ENCODE results near the gene RBMS1.

DNA sequence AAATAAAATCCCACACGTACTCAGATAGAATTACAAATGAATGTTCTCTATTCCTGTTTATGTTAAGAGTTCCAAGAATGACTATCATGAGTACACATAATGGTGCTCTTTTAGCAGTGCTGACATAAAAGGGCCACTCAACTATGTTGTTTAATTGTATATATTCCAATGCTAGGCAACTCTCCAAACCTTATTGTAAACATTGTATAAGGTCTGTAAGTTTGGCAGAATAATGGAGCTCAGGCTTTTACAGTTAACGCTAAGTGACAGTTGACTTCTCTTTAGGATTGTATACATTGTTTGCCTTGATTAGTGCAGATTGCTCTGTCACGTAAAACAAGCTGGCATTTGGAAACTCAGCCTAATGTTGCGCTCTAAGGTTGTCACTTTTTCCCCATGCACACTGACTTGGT, 20.8 kb downstream of the RBMS1 start:
- TF ChIP-seq, protein P1, sequence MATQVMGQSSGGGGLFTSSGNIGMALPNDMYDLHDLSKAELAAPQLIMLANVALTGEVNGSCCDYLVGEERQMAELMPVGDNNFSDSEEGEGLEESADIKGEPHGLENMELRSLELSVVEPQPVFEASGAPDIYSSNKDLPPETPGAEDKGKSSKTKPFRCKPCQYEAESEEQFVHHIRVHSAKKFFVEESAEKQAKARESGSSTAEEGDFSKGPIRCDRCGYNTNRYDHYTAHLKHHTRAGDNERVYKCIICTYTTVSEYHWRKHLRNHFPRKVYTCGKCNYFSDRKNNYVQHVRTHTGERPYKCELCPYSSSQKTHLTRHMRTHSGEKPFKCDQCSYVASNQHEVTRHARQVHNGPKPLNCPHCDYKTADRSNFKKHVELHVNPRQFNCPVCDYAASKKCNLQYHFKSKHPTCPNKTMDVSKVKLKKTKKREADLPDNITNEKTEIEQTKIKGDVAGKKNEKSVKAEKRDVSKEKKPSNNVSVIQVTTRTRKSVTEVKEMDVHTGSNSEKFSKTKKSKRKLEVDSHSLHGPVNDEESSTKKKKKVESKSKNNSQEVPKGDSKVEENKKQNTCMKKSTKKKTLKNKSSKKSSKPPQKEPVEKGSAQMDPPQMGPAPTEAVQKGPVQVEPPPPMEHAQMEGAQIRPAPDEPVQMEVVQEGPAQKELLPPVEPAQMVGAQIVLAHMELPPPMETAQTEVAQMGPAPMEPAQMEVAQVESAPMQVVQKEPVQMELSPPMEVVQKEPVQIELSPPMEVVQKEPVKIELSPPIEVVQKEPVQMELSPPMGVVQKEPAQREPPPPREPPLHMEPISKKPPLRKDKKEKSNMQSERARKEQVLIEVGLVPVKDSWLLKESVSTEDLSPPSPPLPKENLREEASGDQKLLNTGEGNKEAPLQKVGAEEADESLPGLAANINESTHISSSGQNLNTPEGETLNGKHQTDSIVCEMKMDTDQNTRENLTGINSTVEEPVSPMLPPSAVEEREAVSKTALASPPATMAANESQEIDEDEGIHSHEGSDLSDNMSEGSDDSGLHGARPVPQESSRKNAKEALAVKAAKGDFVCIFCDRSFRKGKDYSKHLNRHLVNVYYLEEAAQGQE (IDR thresholded peaks at IDR 0.05) = no peak
- TF ChIP-seq, protein P2, sequence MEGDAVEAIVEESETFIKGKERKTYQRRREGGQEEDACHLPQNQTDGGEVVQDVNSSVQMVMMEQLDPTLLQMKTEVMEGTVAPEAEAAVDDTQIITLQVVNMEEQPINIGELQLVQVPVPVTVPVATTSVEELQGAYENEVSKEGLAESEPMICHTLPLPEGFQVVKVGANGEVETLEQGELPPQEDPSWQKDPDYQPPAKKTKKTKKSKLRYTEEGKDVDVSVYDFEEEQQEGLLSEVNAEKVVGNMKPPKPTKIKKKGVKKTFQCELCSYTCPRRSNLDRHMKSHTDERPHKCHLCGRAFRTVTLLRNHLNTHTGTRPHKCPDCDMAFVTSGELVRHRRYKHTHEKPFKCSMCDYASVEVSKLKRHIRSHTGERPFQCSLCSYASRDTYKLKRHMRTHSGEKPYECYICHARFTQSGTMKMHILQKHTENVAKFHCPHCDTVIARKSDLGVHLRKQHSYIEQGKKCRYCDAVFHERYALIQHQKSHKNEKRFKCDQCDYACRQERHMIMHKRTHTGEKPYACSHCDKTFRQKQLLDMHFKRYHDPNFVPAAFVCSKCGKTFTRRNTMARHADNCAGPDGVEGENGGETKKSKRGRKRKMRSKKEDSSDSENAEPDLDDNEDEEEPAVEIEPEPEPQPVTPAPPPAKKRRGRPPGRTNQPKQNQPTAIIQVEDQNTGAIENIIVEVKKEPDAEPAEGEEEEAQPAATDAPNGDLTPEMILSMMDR (IDR thresholded peaks at IDR 0.05; ENCODE audit: low read depth, low read length, missing input control) = no peak
- no peak for TF ChIP-seq NR2F2 (IDR thresholded peaks at IDR 0.05)
- no peak for TF ChIP-seq TAF1 (conservative IDR thresholded peaks at IDR 0.05)
- no peak for TF ChIP-seq YY1 (IDR thresholded peaks at IDR 0.05)
- TF ChIP-seq RAD21 (IDR thresholded peaks at IDR 0.05) = no peak
- TF ChIP-seq, protein P3, sequence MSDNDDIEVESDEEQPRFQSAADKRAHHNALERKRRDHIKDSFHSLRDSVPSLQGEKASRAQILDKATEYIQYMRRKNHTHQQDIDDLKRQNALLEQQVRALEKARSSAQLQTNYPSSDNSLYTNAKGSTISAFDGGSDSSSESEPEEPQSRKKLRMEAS (IDR thresholded peaks at IDR 0.05) = no peak
- TF ChIP-seq GABPA (IDR thresholded peaks at IDR 0.05 in 1 of 2, conservative IDR thresholded peaks at IDR 0.05 in 1 of 2) = no peak
